Natural killer cell (primary cell): ENCODE measurements around the gene PRICKLE2. TPM values are rescaled to one million over a fixed set of nuclear protein-coding genes. Genes with fewer than 3 reads are reported as not detected.

ENCODE experiments used
- ATAC-seq, 3 donors: fragments of 150-1000 bp in 2 of 3; fragments of 200-7000 bp in 1 of 3; cut with Tn5 transposase; 1 replicate in 1 of 3; 2 replicates in 2 of 3; pipeline ENCODE4 v1.10.0; 2021; ENCODE audit warnings: mild to moderate bottlenecking in 2 of 3, moderate library complexity in 2 of 3
- DNase-seq, 2 donors: peaks; one replicate each; pipeline versions ENCODE4 v3.0.0 to v3.0.0-alpha.2; 2013 to 2021; ENCODE audit warnings: mixed read lengths in 1 of 2
- H3K27ac ChIP-seq: one replicate; pipeline ENCODE4 v1.5.1; 2013; ENCODE audit warnings: mild to moderate bottlenecking, low read length
- H3K27me3 ChIP-seq: one replicate; pipeline ENCODE4 v1.6.1; 2013; ENCODE audit warnings: low read length; ENCODE audit not compliant: control insufficient read depth, insufficient read depth
- H3K36me3 ChIP-seq: one replicate; pipeline ENCODE4 v1.6.1; 2013; ENCODE audit warnings: low read length; ENCODE audit not compliant: control insufficient read depth, insufficient read depth
- H3K4me1 ChIP-seq: one replicate; pipeline ENCODE4 v1.6.1; 2013; ENCODE audit warnings: low read length; ENCODE audit not compliant: control insufficient read depth, insufficient read depth
- H3K4me3 ChIP-seq: one replicate; pipeline ENCODE4 v1.5.1; 2013; ENCODE audit warnings: low read length
- H3K9me3 ChIP-seq: one replicate; pipeline ENCODE4 v1.6.1; 2013; ENCODE audit warnings: low read length; ENCODE audit not compliant: control insufficient read depth, insufficient read depth
- H3K27ac Mint-ChIP-seq, 2 donors: one replicate each; pipeline ENCODE4 v1.8.0; 2022; ENCODE audit warnings: mild to moderate bottlenecking in 2 of 2, mixed read lengths in 2 of 2, moderate library complexity in 1 of 2
- H3K27me3 Mint-ChIP-seq, 2 donors: one replicate each; pipeline ENCODE4 v1.8.0; 2022; ENCODE audit warnings: low read depth in 2 of 2, mixed read lengths in 2 of 2
- H3K36me3 Mint-ChIP-seq: one replicate; pipeline ENCODE4 v1.8.0; 2022; ENCODE audit warnings: mixed read lengths
- H3K4me1 Mint-ChIP-seq, 2 donors: one replicate each; pipeline ENCODE4 v1.8.0; 2022; ENCODE audit warnings: mixed read lengths in 2 of 2
- H3K4me3 Mint-ChIP-seq: one replicate; pipeline ENCODE4 v1.8.0; 2022; ENCODE audit warnings: mild to moderate bottlenecking, moderate library complexity, mixed read lengths
- H3K9me3 Mint-ChIP-seq, 2 donors: one replicate each; pipeline ENCODE4 v1.8.0; 2022; ENCODE audit warnings: mixed read lengths in 2 of 2
- CTCF ChIP-seq: fragments of 200-600 bp; IDR thresholded peaks from one replicate; pipeline ENCODE4 v1.8.0; 2022; ENCODE audit warnings: antibody characterized with exemption
- WGBS: methylation state at CpG from one replicate; pipeline ENCODE4 v1.1.7; 2013; ENCODE audit warnings: missing lambda C conversion rate; ENCODE audit not compliant: insufficient coverage; 5-methylcytosine and 5-hydroxymethylcytosine counted together
- intact Hi-C: fragments of 100-400 bp; cut with micrococcal nuclease; formaldehyde crosslinking; loops from one replicate; pipeline ENCODE4 v1.14.2; 2022
- total RNA-seq, 4 donors: library from RNA; stranded (reverse); fragments of 120-200 nt in 1 of 4; gene quantifications; one replicate each; pipeline versions ENCODE4 v1.2.3 to v1.2.4, GENCODE V29; 2013 to 2022

The PRICKLE2 gene
- total RNA-seq, 3 donors from 2014 or later (not counting 1 experiment from before 2014, with no cell fraction given) = 0.07 to 3.3 (median 1.8) TPM

GRCh38 chr3:64143409-64144130, 81.7 kb downstream of the PRICKLE2 start:
- Mint-ChIP-seq H3K9me3 (peaks cover 0 to 2% of the 10 kb centered on the region in 2 donors), H3K27me3 (no peaks in the 10 kb centered on the region), H3K4me3 (no peak overlapping the region), H3K36me3 (no peaks in the 10 kb centered on the region), H3K27ac (no peak overlapping the region), H3K4me1 (no peaks in the 10 kb centered on the region)
- Histone ChIP-seq H3K9me3 (no peaks in the 10 kb centered on the region), H3K4me1 (no peaks in the 10 kb centered on the region), H3K27me3 (no peaks in the 10 kb centered on the region), H3K27ac (no peak overlapping the region), H3K4me3 (no peak overlapping the region), H3K36me3 (no peaks in the 10 kb centered on the region)
- no peak for ATAC-seq
- intact Hi-C loops = no loop called here
- no peak for DNase-seq
- WGBS = 76% methylated on average over 4 of the region's 5 CpGs
- no peak for TF ChIP-seq CTCF

- 68% methylated on average over 3 of the region's 3 CpGs for WGBS
- H3K4me1 ChIP-seq = no peaks in the 10 kb centered on the region
- Mint-ChIP-seq H3K9me3 (peaks cover 0 to 2% of the 10 kb centered on the region in 2 donors), H3K36me3 (no peaks in the 10 kb centered on the region), H3K27me3 (no peaks in the 10 kb centered on the region), H3K4me3 (no peak overlapping the region), H3K27ac (no peak overlapping the region), H3K4me1 (no peaks in the 10 kb centered on the region)
- no peak overlapping the region for H3K27ac ChIP-seq
- no peak for ATAC-seq
- H3K4me3 ChIP-seq = no peak overlapping the region
- no peak for DNase-seq
- intact Hi-C loops = no loop called here
- no peaks in the 10 kb centered on the region for H3K36me3 ChIP-seq
- no peak for TF ChIP-seq CTCF
- H3K9me3 ChIP-seq = no peaks in the 10 kb centered on the region
- H3K27me3 ChIP-seq = no peaks in the 10 kb centered on the region
These were observed 83.8 kb downstream of the PRICKLE2 start for GRCh38 chr3:64141476-64141875.

- H3K9me3 ChIP-seq = no peaks in the 10 kb centered on the region
- intact Hi-C loops = no loop called here
- no peak for TF ChIP-seq CTCF
- H3K36me3 ChIP-seq = no peaks in the 10 kb centered on the region
- Mint-ChIP-seq H3K27ac (no peak overlapping the region), H3K4me1 (no peaks in the 10 kb centered on the region), H3K9me3 (peaks cover 0 to 2% of the 10 kb centered on the region in 2 donors), H3K36me3 (no peaks in the 10 kb centered on the region), H3K27me3 (no peaks in the 10 kb centered on the region), H3K4me3 (no peak overlapping the region)
- H3K27me3 ChIP-seq = no peaks in the 10 kb centered on the region
- 91% methylated on average over 4 of the region's 4 CpGs for WGBS
- no peak overlapping the region for H3K27ac ChIP-seq
- no peak for DNase-seq
- H3K4me1 ChIP-seq = no peaks in the 10 kb centered on the region
- ATAC-seq = no peak
- H3K4me3 ChIP-seq = no peak overlapping the region
These were observed 84.6 kb downstream of the PRICKLE2 start for GRCh38 chr3:64140651-64141050.
